COLO668 (cell line): ENCODE data around the gene CCDC87.
"Not testable (repeated sequence)": the region's sequence is repeated elsewhere in the genome, so short reads cannot be mapped to it uniquely, and the experiment has no call there.

Experiments
- DNase-seq: peaks from one replicate; lab custom pipeline; 2025; ENCODE audit not compliant: unreplicated experiment; lab: John Stamatoyannopoulos, UW

The CCDC87 gene

GRCh38 chr11:66616379-66617154 lies 23.7 kb upstream of the CCDC87 start, which contains the start of gene RBM14:
TSS of gene RBM14 (plus strand) at chr11:66616630. CDS start at chr11:66616721, 91 bp downstream.
- peak; percentile 99 for DNase-seq

DNA sequence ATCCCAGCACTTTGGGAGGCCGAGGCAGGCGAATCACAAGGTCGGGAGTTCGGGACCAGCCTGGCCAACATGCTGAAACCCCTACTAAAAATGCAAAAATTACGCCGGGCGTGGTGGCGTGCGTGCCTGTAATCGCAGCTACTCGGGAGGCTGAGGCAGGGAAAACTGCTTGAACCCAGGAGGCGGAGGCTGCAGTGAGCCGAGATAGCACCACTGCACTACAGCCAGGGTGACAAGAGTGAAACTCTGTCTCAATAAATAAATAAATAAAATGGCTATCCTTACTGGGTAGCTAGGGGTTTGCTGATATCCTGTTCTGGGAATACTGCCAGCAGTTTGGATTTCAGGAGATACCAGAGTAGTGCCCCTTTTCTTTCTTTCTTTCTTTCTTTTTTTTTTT lies 21.2 kb upstream of the CCDC87 start:
- no peak for DNase-seq

DNA sequence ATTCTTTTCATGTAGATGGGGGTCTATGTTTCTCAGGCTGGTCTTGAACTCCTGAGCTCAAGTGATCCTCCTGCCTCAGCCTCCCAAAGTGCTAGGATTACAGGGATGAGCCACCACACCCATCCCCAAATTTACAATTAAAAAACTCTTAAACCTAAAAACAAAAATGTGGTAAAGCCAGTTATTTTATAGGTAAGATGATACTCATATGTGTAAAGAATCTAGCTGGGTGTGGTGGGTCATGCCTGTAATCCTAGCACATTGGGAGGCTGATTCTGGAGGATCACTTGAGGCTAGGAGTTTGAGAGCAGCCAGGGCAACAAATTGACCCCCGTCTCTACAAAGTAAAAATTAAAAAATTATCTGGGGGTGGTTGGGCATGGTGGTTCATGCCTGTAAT lies 19.6 kb upstream of the CCDC87 start:
- DNase-seq = no peak

GRCh38 chr11:66609721-66610617 lies 17.1 kb upstream of the CCDC87 start:
- DNase-seq = no peak

- no peak for DNase-seq
These were observed 14.4 kb upstream of the CCDC87 start for GRCh38 chr11:66607126-66607834.

- not testable (repeated sequence) for DNase-seq
These were observed 13.7 kb upstream of the CCDC87 start for GRCh38 chr11:66606608-66607007.

GRCh38 chr11:66604155-66604554 lies 11.3 kb upstream of the CCDC87 start:
- DNase-seq = no peak

- DNase-seq = no peak
These were observed 10.2 kb upstream of the CCDC87 start for GRCh38 chr11:66603072-66603471.

- no peak for DNase-seq
These were observed 7.9 kb upstream of the CCDC87 start for GRCh38 chr11:66600631-66601233.

GRCh38 chr11:66600219-66600618 lies 7.4 kb upstream of the CCDC87 start:
- no peak for DNase-seq

- DNase-seq = no peak
These were observed 6.1 kb upstream of the CCDC87 start for GRCh38 chr11:66598993-66599392.

DNA sequence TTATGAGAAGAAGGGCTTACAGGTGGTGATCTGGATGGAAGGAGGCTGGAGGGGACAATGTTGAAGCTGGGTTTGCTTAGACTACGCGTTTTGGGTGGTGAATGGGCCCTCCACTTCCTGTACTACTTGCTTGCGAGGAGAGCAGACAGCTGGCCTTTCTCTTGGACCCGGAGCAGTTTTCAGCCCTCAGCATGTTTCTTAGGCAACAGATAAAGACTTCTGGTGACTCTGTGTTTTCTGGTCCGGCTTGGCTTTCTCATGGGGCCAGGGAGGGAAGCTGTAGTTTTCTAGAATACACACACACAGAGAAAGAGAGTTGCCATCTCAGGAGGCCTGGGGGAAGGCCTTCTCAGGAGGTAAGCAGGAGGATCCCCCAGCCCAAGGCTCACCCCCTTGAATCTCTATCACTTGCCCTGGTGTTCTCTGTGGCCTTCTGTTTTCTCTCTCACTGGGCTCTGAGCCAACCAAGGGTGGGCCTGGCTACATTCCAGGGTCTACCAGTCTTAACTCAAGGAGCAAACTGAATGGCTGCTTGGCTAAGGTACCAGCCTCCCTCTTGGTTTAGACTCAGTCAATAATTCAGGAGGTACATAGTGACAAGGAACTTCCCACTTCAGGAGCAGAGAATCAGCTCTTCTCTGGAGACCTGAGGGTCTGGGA lies 2.5 kb upstream of the CCDC87 start:
- no peak for DNase-seq

GRCh38 chr11:66593650-66594049 lies 787 bp upstream of the CCDC87 start:
- DNase-seq = no peak

GRCh38 chr11:66593303-66593635 lies 406 bp upstream of the CCDC87 start:
- DNase-seq = peak; percentile 6

GRCh38 chr11:66591175-66591574 lies 1.7 kb downstream of the CCDC87 start:
- no peak for DNase-seq

DNA sequence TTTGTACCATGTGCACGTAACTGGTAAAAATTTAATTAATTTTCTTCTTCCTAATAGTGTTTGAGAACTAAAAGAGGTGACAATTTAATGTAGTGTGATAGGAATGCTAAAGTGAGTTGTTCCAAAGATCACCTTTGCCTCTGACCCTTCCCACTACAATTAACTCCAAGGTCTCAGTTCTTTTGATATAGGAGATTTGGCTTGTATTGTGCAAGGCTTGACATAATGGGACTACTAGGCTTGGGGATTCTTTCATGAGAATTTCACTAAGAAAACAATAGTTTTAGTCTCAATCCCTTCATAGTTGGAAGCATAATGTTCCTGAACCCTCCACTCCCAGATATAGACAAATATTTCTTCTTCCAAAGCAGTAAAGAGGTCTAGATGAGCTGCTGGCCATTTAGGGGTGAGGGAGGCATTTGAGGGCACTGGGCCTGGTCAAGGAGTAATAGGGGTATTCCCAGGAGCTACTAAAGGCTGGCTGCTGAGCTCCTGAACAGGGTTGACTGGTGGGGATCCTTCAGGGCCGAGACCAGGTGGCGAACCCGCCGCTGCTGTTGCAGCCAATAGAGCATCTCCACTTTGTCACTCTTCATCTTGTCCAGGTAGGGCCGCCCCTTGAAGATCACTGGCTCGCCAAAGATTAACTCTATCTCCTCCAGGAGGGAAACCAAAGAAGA lies 2.7 kb downstream of the CCDC87 start:
- DNase-seq = no peak

GRCh38 chr11:66589315-66589714 lies 3.5 kb downstream of the CCDC87 start:
- not testable (repeated sequence) for DNase-seq

- DNase-seq = no peak
These were observed 6.7 kb downstream of the CCDC87 start for GRCh38 chr11:66586136-66586535.

GRCh38 chr11:66585447-66585846 lies 7.4 kb downstream of the CCDC87 start:
- DNase-seq = not testable (repeated sequence)

GRCh38 chr11:66582565-66583147 lies 10.2 kb downstream of the CCDC87 start:
- not testable (repeated sequence) for DNase-seq
